GM10248 (cell line): ENCODE measurements around the gene GRM4.
"Not testable (repeated sequence)": the region's sequence is repeated elsewhere in the genome, so short reads cannot be mapped to it uniquely, and the experiment has no call there.

ENCODE experiments used
- CTCF ChIA-PET: fragments of 300-600 bp; sonication (Branson Sonifier 250); formaldehyde crosslinking; extraction: SDS; loops from one replicate; lab custom pipeline; 2021; ENCODE audit warnings: antibody characterized with exemption; lab: Yijun Ruan, JAX
- POLR2A ChIA-PET: fragments of 350-650 bp; sonication (Branson Sonifier 250); formaldehyde crosslinking; extraction: SDS; loops from one replicate; lab custom pipeline; 2020; ENCODE audit warnings: antibody characterized with exemption; lab: Yijun Ruan, JAX
- DNase-seq: peaks from one replicate; pipeline ENCODE4 v3.0.0; 2012; ENCODE audit errors: extremely low spot score
- TF ChIP-seq, protein P1 (sequence below): IDR thresholded peaks from 2 replicates; pipeline ENCODE4 v1.5.1; 2012; ENCODE audit warnings: mild to moderate bottlenecking, low read depth; ENCODE audit errors: extremely low read depth, missing control alignments, control extremely low read depth

GRM4 gene

GRCh38 chr6:34047913-34048867, 97.7 kb downstream of the GRM4 start:
- no peak for DNase-seq
- TF ChIP-seq, protein P1, sequence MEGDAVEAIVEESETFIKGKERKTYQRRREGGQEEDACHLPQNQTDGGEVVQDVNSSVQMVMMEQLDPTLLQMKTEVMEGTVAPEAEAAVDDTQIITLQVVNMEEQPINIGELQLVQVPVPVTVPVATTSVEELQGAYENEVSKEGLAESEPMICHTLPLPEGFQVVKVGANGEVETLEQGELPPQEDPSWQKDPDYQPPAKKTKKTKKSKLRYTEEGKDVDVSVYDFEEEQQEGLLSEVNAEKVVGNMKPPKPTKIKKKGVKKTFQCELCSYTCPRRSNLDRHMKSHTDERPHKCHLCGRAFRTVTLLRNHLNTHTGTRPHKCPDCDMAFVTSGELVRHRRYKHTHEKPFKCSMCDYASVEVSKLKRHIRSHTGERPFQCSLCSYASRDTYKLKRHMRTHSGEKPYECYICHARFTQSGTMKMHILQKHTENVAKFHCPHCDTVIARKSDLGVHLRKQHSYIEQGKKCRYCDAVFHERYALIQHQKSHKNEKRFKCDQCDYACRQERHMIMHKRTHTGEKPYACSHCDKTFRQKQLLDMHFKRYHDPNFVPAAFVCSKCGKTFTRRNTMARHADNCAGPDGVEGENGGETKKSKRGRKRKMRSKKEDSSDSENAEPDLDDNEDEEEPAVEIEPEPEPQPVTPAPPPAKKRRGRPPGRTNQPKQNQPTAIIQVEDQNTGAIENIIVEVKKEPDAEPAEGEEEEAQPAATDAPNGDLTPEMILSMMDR: no peak
- POLR2A ChIA-PET: no interaction called here
- CTCF ChIA-PET: interaction anchor here (1.3 to 2.1 kb wide), 3 partner anchors 21 to 107 kb away, joined by 3 to 8 read pairs (median 4); no protein-coding TSS in a partner anchor

DNA sequence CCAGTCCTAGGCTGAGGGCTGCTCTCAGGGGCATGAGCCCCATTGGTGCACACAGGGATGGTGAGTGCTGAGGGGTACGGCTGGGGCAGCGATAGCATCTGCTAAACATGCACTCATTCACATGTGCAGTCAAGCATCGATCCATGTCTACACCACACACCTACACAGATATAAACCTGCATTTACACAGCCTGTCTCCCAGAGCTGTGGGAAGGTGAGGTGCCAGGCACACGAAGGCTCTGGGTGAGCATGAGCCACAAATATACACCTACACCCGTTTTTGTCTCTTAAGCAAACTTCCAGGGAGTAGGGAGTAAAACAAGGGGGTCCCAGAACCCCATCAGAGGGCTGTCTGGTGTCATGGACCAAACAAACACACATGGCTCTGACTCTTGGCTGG, 99.3 kb downstream of the GRM4 start:
- ChIA-PET CTCF (interaction anchor here (2.1 to 2.2 kb wide), 2 partner anchors 8 to 106 kb away, joined by 8 read pairs; no protein-coding TSS in a partner anchor), POLR2A (no interaction called here)
- TF ChIP-seq, protein P1: no peak
- DNase-seq: no peak

GRCh38 chr6:34045771-34046170, 100.1 kb downstream of the GRM4 start:
- TF ChIP-seq, protein P1: no peak
- POLR2A ChIA-PET: no interaction called here
- CTCF ChIA-PET: interaction anchor here (2.2 kb wide), 1 partner anchor 9 kb away, joined by 8 read pairs; no protein-coding TSS in a partner anchor
- DNase-seq: no peak

DNA sequence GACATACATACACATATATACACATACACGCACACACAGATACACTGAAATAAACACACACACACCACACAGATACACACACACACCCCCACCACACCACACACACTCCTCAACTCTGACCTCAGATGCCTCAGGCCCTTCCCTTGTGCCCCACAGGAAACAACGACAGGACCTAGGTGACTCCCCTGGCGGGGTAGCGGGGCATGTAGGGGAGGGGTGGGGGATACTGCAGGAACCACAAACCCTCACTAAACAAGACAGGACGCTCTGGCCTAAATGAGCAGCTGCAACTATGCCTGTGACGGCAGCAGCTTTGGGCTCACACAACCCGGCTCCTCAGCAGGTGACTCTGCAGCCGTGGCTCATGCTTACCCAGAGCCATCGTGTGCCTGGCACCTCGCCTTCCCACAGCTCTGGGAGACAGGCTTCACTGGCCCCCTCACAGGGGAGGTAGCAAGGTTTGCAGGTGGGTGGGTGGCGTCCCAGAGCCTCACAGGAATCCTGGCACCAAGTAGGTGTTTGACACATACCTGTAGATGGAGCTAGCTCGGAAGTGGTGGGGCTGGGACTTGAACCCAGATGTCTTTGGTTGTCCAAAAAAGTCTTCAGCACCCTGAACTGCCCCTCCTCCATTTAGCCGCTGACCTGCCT, 100.8 kb downstream of the GRM4 start:
- POLR2A ChIA-PET: no interaction called here
- CTCF ChIA-PET: interaction anchor here (2.2 kb wide), 1 partner anchor 10 kb away, joined by 8 read pairs; no protein-coding TSS in a partner anchor
- DNase-seq: no peak
- TF ChIP-seq, protein P1: no peak

DNA sequence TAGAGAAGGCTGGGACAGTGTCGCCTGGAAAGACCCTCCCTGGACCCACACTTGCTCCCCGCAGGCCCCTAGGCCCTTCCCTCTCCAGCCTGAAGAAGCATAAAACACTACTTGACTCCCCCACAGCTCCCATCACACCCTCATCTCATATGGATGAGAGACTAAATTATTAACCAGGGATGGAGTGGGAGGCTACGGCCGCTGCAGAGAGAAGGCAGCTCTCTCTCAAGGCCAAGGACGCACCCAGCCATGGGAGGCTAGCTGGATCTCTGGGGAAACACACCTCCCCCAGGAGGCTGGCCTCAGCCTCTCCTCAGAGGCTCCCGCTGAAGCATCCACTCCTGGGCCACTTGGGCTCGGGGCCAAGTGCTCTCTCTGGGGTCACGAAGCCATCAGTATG, 102.5 kb downstream of the GRM4 start:
- POLR2A ChIA-PET: no interaction called here
- no peak for DNase-seq
- TF ChIP-seq, protein P1: no peak
- CTCF ChIA-PET: interaction anchor here (0.9 kb wide), 1 partner anchor 9 kb away, joined by 3 read pairs; no protein-coding TSS in a partner anchor

- POLR2A ChIA-PET: interaction anchor here (0.5 kb wide), 1 partner anchor 1055 kb away, joined by 7 read pairs; no protein-coding TSS in a partner anchor
- CTCF ChIA-PET: interaction anchor here (1.5 kb wide), 1 partner anchor 13 kb away, joined by 7 read pairs; no protein-coding TSS in a partner anchor
- not testable (repeated sequence) for DNase-seq
These were observed 103.9 kb downstream of the GRM4 start for GRCh38 chr6:34041998-34042397.
